M059J (cell line): ENCODE data around the gene CHRNA5. TPM values are rescaled to one million over a fixed set of nuclear protein-coding genes. Genes with fewer than 3 reads are reported as not detected.

ENCODE experiments used
- DNase-seq: peaks from one replicate; pipeline ENCODE4 v3.0.0-alpha.2; 2012; ENCODE audit warnings: low read depth
- total RNA-seq: library from RNA; depleted of rRNA; stranded (reverse); fragments of >200 nt; shearing (Covaris generic); gene quantifications from 2 replicates; pipeline ENCODE4 v1.2.3, GENCODE V29; 2014

CHRNA5 gene
- total RNA-seq, 1 experiment from 2014 or later, result 14.7 TPM

DNA sequence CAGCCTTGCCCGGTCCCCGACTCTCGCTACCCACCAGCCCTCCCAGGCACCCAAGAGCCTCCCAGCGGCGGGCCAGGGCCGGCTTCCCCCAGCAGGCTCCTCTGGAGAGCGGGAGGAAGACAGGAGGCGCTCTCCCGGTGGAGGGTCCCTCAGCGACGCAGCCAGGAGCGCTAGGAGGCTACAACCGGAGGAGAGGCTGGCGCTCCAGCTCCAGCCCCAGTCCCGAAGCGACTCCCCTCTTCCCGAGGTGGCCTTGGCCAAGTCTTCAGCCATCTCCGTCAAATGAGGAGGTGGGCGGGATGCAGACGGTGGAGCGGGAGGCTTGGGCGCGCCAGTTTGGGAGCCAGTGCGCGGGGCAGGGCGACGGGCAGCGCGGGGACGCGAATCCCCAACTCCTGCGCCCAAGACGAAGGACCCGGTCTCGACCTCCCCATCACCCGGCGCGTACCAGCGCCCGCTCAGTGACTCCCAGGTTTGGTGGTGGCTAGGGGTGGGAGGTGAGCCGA, 54.8 kb downstream of the CHRNA5 start:
- peak; percentile 10 for DNase-seq

DNA sequence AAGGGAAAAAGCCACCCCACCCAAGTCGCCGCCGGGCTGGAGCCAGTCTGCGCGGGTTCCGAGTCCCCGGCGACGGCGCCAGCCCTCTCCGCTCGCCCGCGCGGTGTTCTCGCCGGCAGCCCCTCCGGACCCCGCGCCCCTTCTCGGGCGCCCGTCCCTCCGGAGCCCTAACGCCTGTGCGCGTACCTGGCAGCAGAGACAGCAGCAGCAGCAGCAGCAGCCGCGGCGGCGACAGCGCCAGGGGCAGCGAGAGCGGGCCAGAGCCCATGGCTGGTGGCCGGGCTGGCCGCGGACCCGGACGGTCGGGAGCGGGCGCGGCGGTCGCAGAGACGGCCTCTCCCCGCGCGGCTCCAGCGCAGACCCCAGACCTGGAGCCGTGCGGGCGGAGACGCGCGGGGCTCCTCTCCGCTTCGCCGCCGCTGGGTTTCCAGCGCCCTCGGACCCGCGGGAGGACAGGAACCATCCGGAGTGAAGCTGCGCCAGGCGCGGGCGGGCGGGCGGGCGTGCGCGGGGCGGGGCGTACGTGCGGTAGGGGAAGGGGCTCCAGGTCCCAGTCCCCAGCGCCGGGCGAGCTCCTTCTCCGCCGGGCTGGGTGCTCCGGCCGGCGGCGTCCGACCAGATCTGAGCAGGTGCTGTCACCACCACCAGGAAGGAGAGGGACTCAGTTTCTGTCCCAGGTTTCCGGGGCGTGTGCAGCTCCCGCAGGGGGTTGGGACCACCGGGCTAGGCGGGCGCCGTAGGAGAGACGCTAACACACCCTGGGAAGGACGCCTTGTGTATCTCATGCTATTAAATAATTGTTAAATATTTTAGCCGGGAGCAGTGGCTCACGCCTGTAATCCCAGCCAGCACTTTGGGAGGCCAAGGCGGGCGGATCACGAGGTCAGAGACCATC, 55.5 kb downstream of the CHRNA5 start, which contains the start of gene CHRNA3:
Gene CHRNA3, minus strand, starts transcription at position 470 of the 895 bp plus-strand sequence. Its CDS starts 202 bp downstream, at position 268.
- DNase-seq, result no peak

DNA sequence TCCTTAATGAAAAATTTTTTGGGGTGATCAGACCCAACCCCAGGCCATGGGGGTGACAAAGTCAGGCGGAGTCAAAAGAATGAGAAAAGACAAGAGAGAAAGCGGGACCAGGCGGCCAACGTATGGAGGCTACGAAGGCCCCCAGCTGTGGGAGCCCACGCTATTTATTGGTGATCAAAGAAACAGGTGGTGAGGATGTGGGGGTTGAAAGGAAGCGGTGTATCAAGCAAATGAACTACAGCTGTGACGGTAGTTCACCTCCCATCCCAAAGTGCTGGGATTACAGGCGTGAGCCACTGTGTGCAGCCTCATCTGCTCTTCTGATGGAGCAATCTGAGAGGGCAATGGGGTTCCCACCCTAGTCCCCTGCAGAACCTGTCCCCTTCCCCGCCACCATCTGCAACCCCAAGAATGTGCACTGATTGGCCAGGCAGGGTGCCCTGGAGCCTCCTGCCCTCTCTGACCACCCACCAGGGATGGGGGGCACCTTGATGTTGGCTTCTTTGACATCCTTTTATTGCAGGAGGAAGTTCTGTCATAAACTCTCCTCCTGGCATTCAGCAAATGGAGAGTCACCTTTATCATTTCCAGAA, 56.6 kb downstream of the CHRNA5 start:
- no peak for DNase-seq

GRCh38 chr15:78623786-78624497, 58.6 kb downstream of the CHRNA5 start:
- no peak for DNase-seq

GRCh38 chr15:78624651-78625590, 59.6 kb downstream of the CHRNA5 start:
- no peak for DNase-seq

DNA sequence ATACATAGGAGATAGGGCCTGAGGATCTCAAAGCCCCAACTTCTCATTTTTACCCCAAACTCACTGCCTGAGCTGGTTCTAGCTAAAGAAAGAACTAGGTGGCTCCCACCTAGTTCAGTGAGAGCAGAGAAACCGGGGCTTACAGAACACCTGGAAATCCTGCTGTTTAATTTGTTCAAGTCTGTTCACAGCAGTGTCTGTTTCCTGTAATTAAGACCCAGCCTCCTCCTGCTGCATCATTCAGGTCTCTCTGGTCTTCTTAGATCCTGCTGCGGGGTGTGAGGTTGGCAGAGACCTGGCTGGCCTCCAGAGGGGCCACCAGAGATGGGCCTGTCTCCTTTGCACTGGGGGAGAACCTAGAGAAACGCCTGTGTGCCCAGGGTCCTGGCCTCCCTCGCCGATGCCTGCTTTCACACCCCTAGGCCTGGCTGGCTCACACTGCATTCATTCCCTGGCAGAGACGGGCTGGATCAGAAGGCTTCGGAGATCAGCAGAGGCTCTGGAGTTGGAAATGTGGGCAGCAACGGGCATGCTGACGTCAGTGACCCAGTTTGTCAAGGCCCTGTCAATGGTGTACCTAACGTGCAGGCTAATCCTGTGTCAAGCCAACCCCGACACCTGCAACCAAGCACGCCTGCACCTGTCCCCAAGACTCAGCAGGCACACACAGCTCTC, 60.4 kb downstream of the CHRNA5 start:
- DNase-seq, result no peak

- no peak for DNase-seq
These were observed 61.2 kb downstream of the CHRNA5 start for GRCh38 chr15:78626381-78626995.

DNA sequence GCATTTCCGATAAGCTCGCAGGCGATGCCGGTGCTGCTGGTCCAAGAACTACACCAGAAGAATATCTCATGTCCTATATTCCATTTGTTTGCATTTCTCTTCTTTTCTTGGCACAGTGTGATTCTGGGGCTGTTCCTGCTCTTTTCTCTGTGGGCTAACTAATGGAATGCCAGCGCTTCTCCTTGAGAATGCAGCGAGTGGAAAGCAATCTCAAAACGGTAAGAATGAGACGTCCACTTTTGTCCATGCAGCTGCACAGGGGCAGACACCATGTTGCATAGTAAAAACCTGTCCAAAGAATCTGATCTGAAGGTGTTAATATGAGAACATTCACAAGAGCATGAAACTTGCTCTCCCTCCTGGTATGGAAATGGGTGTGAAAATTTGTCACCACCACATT, 62.0 kb downstream of the CHRNA5 start:
- DNase-seq, result no peak

DNA sequence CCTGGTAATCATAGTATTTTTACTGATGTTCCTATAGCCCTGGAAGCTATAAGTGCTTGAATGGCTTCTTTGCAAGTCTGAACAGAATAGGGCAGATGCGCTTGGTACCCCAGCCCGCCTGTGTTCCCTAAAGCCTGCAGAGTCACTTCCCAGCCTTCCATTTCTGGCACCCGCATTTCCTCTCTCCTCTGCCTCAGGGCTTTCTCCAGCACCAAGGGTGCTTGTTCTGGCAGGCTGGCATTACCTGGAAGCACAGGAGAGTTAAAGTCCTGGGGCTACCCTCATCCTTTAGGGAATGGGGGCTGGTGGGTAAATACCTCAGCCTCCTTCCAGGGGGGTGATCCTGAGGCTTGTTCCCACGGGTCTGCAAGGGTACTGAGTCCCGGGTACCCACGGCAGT, 62.9 kb downstream of the CHRNA5 start:
- DNase-seq, result no peak

DNA sequence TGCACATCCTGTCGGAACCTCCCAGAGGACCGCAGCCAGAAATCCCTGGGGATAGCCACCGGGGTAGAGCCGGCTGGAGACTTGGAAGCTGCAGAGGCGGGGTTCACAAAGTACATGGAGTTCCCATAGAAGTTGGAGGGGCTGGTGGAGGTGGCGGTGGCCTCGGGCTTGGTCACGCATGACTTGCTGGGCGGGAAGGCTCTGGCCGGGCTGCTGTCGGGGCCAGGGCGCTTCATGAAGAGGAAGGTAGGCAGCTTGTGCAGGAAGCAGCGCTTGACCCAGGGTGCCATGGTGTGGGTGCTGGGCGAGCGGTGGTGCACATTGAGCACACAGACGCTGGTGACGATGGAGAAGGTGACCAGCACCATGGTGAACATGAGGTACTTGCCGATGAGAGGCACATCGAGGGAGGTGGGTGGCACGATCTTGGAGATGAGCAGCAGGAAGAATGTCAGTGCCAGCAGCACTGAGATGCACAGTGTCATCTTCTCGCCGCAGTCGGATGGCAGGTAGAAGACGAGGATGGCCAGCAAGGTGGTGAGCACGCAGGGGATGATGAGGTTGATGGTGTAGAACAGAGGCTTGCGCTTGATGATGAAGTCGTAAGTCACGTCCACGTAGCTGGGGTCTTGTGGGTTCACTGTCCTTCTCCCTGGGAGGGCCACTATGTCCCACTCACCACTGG, 63.9 kb downstream of the CHRNA5 start:
- no peak for DNase-seq

DNA sequence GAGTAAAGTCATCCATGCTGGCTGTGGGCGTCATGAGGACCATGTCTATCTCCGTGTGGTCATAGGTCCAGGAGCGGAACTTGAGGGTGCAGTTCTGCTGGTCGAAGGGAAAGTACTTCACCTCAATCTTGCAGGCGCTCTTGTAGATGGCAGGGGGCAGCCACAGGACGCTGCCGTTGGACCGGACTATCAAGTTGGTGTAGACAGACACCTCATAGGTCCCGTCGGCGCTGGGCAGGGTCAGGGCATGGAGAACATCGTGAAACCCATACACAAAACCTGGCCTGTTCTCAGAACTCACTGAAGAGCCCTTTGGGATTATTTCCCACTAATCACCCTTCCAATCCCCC, 64.4 kb downstream of the CHRNA5 start:
- no peak for DNase-seq

- DNase-seq, result no peak
These were observed 65.7 kb downstream of the CHRNA5 start for GRCh38 chr15:78630886-78631633.

- no peak for DNase-seq
These were observed 68.0 kb downstream of the CHRNA5 start for GRCh38 chr15:78633348-78633747.

DNA sequence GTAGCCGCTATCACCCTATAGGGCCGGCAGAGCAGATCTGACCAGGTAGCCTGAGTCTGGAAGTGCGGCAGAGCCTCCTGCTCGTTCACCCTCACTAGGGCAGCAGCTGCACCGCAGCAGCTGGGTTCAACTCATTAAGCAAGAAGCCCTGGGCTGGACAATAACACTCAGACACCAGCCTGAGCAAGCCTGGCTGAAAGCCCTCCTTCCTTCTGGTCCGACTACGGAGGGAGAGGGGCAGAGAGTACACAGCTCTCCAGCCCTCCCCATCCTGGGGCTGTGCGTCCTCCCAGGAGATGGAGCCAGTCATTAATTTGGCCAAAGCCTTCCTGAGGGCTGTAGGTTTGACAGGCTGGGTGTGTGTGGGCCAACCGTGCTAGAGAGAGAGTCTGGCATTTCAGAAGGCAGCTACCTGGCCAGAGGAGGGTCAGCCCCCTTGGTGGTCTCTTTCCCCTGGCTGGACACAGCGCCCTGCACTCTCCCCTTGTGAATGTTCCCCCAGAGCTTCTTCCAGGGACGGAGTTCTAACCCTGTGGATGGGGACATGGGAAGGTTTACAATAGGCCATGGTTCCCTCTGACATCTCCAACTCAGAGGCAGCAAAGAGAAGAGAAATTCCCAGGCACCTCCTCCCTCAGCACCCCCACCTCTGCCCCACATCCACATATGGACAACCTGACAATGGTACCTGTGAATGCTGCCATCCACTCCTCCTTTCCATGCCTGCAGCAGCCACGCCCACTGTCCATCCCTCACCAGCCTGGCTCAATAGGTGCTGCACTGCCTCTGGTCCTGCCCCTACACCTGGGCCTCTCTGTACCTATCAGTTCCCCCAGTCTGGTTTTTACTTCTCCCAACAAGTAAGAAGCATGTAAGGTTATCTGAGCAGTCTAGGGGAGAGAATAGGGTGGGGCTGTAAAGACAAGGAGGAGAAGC, 69.2 kb downstream of the CHRNA5 start:
- no peak for DNase-seq

GRCh38 chr15:78635346-78635745, 70.0 kb downstream of the CHRNA5 start:
- DNase-seq, result no peak

DNA sequence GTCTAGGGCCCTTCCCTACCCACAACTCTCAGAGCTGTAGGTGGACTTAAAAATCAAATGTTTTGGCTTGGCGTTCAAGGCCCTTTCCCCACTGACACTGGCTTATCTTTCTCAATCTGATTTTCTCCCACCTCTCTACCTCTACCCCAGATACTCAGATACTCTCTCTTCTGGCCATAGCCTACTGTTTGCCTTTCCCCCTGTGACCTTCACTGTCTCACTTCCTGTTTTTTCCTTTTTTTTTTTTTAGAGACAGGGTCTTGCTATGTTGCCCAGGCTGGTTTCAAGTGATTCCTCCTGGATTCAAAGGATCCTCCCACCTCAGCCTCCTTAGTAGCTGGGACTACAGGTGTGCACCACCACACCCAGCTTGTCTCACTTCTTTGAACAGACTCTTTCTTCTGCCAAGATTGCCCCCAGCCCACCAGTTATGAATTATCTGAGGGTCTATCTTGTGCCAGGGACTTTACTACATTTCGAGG, 71.1 kb downstream of the CHRNA5 start:
- DNase-seq, result no peak

DNA sequence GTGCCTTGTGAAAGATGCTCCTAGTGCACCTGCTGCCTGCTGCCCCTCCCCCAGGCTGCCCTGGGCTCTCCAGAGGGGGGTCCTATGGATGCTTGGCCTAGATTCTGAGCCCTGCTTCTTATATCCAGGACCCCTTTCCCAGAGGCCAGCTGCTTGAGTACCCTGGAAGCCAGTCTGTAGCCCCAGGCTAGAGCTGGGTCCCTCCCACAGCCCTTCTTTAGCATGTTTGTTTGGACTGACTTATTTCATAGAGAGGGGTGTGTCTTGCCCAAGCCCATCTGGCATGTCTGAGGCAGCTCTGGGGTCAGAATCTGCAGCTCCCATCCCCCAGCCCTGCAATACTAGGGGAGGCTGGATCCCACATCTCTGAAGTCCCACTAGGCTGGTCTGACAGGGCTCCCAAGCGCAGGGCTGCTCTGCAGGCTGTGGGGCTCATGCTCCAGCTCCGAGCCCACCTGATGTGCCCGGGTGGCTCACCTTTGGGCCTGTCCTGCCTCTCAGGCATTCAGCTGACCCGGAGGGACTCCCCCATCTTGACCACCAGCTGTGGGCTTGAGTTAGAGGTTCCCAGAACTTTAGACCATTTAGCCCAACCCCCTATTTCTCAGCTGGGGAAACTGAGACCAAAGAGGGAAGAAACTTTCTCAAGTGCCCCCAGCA, 72.6 kb downstream of the CHRNA5 start:
- DNase-seq, result no peak
